Cerebellar cortex (tissue), 1 donor: ENCODE measurements around the gene KLHL6.
"Not testable (repeated sequence)": the region's sequence is repeated elsewhere in the genome, so short reads cannot be mapped to it uniquely, and the experiment has no call there.

ENCODE experiments used
- DNase-seq: peaks from one replicate; pipeline ENCODE4 v3.0.0-alpha.2; 2015; ENCODE audit warnings: low spot score

The KLHL6 gene

DNA sequence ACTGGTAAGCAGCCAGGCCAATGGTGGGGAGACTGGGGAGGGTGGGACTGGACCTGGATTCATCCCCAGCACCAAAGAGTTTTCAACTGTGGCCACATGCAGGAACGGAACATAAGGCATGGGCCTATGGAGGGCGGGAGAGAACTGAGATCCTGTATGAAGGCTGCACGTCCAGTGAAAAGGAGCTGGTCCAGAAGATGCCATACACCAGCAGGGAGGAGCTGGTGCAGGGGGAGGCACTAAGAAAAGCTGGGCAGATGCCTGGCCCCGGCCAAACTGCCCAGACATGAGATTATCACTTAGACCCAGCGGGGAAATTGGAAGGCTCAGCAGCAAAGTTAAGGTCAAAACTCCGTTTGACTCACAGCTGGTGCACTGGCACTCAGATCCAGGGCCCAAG is 69.0 kb downstream of the KLHL6 start:
- DNase-seq, result no peak

DNA sequence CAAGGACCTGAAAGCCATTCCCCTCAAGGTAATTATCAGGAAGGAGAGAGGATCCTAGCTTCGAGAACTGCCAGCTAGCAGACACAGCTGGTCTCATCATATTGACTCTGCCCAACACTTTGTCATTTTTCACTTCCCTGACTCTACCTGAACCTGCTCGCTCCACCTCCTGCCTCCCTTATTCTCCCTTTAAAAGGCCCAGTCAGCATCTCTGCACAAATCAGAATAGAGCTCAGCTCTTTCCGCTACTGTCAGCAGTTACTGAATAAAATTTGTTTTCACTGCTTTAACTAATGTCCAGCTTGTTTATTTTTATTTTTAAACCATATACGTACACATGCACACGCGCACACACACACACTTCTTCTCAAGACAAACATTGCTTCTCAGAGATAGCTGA is 69.9 kb downstream of the KLHL6 start:
- DNase-seq, result no peak

DNA sequence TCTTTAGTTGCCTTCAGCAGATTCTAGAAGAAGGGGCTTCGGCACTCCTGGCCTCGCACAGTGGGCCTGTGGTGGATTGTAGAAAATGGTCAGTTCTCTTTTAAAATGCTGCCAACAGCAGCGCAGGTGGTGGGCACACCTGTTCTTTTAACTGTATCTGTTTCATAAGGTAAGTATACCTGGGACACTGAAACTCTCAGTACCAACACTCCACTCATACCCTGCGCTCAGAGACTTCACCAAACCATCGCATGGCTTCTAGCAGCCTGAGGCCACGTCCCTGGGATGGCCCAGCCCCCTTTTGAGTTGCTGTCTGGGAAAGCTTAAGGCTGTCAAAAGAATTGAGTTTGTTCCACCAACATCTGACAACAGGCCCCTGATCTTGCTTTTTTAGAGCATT is 70.4 kb downstream of the KLHL6 start:
- DNase-seq, result no peak

DNA sequence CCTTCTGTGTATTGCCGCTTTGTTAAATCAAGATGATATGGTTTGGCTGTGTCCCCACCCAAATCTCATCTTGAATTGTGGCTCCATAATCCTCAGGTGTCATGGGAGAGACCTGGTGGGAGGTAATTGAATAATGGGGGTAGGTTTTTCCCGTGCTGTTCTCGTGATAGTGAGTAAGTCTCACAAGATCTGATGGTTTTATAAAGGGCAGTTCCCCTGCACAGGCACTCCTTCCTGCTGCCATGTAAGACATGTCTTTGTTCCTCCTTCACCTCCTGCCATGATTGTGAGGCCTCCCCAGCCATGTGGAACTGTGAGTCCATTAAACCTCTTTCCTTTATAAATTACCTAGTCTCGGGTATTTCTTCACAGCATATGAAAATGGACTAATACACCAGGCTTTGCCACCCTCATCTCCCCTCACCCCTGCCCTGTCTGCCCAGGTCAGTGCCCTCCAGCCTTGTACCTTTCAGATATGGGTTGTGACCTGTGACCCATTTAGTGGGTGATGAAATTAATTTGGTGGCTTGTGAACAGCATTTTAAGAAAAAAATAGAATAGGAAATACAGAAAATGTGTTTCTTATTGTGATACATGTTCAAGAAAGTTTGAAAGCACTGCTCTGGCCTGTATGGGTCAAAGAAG is 71.0 kb downstream of the KLHL6 start:
- DNase-seq, result no peak

DNA sequence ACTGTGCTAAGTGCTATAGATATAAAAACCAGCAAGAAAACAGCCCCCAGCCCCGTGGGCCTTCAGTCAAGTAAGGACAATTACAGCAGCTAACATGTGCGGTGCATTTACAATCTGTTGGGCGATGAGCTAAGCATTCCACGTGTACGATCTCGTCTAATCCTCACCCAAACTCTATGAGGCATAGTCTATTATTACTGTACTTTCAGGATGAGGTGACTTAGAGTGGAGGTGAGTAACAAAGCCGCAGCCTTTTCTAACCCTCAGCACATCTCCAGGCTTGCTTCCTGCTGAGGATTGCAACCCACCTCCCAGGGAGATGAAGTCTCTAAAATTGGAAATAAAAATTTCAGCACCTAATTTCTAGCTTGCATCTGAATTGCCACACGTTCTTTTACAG is 73.9 kb downstream of the KLHL6 start:
- no peak for DNase-seq

DNA sequence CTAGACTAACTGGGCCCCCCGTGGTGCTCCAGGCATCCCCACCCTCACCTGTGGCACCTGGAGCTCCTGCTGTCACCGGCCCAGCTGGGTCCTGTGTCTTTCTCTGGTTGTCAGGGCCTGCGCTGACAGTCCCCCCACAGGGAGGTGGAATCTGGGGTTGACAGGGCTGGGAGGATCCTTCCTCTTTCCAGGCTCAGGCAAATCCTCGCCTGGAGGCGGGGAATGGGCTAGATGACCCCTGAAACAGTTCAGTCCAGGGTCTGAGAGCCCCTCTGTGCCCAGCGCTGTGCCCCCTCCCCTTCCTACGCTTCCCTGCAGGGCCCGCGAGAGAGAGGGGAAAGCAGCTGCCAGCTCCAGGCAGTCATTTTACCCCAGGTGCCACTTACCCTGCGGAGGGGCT is 77.0 kb downstream of the KLHL6 start:
- DNase-seq, result no peak

DNA sequence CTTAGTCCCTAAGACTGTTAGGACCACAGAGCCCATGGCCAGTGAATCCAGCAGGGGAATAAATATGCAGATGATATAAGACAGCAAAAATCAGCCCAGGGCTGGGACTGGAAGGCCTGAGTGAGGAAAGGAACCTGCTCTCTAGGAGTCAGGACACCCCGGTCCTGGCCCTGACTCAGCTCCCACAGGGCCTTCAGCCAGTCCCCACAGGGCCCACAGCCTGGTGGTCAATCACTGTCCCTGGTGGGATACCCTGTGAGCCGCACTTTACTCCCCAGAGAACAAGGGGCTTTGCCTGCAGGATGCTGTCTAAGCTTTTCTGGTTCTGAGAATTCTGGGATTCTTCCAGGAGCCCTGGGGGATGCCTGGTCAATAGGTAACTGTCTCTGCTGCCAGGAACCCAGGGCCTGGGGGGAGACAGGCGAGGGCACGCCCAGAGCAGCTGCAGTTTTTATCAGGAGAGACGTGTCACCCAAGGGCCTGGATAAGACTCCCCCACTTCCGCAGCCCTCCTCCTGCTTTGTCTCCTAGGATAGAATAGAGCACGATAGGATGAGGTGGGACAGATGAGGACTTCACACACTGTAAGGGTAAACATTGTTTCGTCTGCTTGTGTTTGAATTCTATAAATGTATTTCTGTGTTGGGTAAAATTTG is 77.6 kb downstream of the KLHL6 start:
- no peak for DNase-seq

DNA sequence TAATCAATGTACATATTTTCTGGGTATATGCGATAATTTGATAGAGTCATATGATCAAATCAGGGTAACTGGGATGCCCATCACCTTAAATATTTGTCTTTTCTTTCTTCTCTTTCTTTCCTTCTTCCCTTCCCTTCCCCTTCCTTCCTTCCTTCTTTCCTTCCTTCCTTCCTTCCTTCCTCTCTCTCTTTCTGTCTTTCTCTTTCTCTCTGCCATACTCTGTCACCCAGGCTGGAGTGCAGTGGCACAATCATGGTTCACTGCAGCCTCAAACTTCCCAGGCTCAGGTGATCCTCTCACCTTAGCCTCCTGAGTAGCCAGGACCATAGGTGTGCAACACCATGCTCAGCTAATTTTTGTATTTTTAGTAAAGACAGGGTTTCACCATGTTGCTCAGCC is 79.7 kb downstream of the KLHL6 start:
- DNase-seq, result not testable (repeated sequence)

DNA sequence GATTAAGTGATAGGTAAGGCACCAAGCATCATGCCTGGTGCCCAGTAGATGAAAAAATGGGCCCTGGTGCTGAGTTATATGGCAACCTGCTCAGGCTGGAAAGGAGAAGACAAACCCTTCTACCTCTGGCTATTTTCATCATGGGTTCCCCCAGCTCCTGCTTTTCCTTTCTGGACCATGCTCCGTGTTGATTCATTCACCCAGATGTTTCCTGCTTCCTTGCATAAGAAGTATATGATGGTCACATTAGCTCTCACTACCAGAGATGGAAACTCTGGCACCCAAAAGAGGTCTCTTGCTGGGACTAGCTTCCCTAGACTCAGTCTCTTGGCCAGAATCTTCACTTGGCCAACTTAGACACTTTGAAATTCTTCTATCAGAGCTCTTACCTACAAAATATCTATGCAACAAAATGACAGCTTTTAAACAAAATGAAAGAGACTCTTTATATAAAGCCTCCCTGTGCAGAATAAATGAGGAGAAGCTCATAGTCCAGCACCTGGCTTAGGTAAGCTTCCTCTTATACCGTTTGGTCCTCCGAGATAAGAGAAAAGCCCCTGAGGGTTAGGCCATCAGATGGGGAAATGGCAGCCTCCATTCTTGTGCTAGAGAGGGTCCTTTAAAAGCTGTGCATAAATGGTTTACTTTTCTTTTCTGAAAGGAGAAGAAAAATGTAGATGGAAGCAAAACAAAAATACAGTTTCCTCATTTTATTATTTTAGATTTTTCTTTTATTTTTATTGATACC is 80.3 kb downstream of the KLHL6 start:
- no peak for DNase-seq

DNA sequence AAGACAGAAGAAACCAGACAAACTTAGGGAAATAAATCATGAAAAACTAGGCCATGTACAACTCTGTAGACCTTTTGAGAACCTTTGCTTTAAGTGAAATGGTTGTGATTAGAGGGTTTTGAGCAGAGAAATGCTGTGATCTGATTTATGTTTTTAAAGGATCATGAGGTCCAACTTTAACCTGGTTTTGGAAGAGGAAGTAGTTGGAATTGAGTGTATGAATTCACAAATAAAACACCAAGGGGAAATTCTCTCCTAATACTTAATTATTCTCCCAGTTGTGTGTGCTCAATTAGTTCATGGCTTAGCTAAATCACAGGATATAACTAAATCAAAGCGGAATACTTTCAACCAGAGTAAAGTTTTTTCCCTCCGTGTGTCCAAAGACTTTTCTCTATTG is 81.5 kb downstream of the KLHL6 start:
- DNase-seq, result no peak

DNA sequence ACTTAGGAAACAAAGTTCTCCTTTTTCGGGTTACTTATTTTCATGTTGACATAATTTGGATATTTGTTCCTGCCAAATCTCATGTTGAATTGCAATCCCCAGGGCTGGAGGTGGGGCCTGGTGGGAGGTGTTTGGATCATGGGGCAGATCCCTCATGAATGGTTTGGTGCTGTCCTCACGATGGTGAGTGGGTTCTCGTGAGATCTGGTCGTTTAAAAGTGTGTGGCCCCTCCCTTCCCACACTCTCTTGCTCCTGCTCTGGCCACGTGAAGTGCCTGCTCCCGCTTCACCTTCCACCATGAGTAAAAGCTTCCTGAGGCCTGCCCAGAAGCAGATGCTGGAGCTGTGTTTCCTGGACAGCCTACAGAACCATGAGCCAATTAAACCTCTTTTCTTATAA is 83.4 kb downstream of the KLHL6 start:
- no peak for DNase-seq

DNA sequence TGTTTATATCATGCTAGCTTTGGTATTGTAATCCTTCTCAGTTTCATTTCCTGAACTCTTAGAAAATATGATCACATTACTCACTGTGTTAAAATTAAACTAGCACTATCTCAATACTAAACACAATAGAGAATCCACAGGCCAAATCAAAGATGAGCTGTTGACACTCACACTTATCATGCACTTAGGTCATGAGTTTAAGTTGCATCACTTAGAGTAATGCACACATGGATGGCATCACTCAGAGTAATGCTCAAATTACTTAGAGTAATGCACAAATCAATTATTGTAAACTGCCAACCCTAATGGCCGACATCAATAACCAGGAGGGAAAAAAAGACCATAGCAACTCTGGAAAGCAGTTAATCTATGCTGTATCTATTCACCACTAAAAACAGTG is 87.1 kb downstream of the KLHL6 start:
- DNase-seq, result no peak

DNA sequence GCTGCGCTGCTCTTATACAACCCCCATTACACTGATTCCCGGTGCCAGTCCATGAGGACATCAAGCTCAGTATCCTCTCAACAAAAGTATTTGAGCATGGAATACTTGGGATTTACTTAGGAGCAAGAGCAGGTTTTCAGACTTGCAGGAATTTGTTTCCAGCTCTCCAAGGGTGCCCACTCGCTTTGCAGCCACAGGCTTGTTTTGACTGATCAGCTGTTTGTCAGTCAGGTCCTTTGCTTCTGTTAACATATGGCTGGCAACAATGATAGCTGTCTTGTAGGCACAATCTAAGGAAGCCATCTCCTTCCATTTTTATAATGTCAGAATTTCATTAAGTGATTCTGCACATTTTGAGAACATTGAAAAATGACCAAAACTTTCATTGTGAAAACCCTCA is 88.9 kb downstream of the KLHL6 start:
- DNase-seq, result no peak

DNA sequence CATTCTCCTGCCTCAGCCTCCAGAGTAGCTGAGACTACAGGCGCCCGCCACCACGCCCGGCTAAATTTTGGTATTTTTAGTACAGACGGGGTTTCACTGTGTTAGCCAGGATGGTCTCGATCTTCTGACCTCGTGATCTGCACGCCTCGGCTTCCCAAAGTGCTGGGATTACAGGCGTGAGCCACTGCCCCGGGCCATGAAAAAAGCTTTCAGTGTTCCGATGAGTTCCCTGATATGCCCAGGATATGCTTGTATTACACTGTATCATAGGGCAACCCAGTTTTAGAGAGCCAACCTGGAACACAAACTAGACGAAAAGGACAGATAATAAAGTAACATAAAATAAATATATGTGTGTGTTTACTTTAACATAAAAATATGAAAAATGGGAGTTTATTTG is 89.8 kb downstream of the KLHL6 start:
- not testable (repeated sequence) for DNase-seq

DNA sequence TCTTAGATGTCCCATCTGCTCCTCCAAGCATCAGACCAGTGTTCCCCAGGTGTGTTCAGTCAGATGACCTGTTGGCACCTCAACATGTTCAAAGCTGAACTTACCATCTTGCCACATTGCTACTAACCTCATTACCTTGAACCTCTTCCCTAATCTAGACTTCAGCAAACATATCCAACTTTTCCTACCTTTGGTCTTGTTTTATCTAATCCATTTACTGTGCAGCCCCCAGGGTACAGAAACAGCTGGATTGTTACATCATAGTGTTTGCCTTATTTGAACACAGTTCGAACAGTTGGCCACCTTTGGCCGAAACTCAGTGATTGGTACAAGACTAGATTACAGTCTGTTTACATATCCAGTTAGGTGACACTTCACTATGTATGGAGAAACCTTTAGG is 91.0 kb downstream of the KLHL6 start:
- no peak for DNase-seq

DNA sequence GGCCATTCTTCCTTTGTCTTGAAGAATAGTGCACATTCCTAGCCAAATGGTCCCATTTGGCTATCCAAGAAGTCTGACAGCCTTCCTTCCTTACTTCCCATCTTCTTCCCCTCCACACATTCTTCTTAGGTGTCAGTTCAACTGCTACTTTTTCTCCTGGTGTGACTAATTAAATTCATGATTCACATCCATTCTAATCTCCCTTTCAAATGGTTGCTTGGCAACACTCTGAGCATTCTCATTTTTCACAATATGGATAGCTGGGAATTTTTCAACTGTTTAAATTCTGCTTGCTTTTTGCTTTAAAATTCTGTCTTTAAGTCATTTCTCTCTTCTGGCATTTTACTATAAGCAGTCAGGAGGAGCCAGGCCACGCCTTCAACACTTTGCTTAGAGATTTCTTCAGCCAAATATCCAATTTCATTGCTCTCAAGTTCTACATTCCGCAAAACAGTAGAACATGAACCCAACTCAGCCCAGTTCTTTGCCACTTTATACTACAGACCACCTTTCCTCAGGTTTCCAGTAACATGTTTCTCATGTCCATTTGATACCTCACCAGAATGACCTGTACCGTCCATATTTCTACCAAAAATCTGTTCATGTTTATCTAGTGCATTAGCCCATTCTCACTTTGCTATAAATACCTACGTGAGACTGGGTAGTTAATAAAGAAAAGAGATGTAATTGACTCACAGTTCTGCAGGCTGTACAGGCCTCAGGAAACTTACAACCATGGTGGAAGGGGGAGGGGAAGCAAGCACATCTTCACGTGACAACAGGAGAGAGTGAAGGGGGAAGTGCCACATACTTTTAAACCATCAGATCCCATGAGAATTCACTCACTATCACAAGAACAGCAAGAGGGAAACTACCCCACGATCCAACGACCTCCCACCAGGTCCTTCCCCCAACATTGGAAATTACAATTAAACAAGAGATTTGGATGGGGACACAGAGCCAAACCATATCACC is 95.1 kb downstream of the KLHL6 start:
- no peak for DNase-seq

DNA sequence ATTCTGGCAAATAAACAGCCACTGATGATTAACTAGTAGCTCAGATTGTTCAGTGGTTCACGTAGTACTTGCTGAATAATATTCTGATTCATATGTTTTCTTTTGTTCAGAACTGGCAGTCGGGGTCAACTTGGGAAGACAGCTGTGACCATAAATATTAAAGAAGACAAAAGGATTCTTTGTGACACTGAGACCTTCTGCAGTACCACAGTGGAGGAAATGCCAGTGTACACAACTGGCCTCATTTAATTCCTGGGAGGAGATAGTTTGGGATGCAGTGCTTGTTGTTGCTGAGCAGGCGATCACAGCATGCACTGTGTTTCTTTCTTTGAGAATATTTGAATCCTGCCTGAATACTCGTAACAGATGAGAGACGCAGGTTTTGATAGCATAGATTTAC is 100.4 kb downstream of the KLHL6 start:
- no peak for DNase-seq

DNA sequence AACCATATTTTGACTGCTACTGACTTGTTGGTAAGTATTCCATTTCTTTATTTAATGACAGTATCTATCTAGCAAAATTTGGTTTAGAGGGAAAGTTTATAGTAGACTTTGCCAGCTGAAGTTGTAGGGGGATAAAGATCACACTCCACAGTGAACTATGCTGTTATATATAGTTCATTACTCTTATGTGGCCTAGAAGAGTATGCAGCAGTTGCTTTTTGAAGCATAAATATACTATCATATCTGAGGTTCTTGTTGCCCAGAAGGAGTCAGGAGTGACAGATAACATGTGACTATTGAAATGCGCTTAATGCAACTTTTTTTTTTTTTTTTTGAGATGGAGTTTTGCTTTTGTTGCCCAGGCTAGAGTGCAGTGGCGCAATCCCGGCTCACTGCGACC is 101.4 kb downstream of the KLHL6 start:
- DNase-seq, result no peak

DNA sequence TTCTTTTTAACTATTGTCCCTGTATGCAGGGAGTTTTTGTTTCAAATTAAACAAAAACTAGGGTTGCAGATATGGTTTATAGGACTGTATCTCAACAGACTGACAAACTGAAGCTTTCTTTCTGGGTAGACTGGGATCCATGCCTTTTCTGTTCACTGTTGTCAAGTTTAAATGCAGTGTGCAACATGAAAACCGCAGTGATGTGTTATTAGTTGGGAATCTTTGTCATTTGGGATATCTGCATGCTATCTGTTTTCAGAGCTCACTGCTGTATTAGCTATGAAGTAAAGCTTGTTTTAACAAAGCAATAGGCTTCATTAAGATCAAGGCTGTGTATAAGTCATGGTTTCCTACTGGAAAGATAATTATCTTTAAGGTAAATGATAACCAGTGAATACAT is 105.7 kb downstream of the KLHL6 start:
- DNase-seq, result no peak

DNA sequence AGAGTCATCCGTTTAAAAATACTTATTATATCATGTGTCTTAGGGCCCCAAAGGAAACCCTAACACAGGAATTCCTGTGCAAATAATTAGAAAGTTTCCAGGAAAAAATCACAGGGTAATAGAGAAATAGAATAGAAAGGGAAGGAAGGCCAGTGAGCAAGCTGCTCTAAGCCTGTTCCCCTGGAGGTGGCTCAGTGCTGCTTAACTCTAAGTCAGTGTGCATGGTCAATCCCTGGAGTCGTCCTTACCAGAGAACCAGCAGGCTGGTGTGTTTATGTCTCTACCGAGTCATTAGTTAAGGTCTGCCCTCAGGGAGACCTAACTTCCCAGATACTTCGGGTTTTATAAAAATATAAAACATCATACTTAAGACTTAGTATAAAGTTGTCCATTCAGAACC is 106.1 kb downstream of the KLHL6 start:
- peak; percentile 77 for DNase-seq

DNA sequence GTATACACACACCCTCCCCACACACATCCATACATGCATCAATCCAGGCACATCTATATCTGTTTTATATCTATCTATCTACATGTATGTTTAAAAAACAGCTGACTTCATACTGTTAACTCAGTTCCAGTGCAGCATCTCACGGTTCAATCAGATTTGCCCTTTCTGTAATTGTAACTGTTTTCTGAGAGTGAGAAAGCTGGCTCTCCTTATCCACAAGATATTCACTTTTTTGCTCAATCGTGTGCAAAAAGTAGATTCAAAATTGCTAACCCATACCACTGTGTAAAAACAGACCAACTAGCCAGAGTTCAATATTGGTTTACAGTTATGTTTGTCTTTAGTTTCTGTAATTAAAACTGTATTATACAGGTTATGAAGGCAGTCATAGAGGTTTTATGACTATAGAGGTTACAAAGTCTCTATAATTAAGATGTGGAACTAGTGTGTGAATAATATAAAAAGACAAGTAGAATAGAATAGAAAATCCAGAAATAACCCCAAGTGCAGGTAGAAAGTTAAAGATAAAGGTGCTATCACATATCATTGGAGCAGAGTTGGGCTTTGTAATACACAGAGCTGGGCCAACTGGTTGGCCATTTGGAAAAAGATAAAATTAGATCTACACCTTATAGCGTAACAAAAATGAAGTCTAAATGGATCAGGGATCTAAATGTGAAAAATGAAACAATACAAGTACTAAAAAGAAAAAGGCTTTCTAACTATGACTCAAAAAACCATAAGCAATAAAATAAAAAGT is 107.0 kb downstream of the KLHL6 start:
- DNase-seq, result peak; percentile 23
